ENCODE results near the gene PTAFR.

PTAFR gene

DNA sequence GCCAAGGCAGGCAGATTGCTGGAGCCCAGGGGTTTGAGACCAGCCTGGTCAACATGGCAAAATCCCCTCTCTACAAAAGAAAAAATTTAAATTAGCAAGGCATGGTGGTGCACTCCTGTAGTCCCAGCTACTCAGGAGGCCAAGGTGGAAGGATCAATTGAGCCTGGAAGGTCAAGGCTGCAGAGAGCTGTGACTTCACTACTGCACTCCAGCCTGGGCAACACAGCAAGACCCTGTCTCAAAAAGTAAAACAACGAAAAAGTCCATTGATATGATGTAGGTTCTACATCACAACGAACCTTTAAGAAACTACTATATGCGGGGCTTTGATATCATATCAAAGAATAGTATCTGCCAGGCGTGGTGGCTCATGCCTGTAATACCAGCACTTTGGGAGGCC lies 20.9 kb downstream of the PTAFR start:
- H3K4me3 ChIP-seq (ENCODE audit: low read depth, low read length): no peak overlapping the region
- H3K36me3 ChIP-seq: no peaks in the 10 kb centered on the region
- H3K27me3 ChIP-seq (ENCODE audit: insufficient read depth, low read depth, severe bottlenecking): no peaks in the 10 kb centered on the region
- DNase-seq: no peak
- TF ChIP-seq, protein P1, sequence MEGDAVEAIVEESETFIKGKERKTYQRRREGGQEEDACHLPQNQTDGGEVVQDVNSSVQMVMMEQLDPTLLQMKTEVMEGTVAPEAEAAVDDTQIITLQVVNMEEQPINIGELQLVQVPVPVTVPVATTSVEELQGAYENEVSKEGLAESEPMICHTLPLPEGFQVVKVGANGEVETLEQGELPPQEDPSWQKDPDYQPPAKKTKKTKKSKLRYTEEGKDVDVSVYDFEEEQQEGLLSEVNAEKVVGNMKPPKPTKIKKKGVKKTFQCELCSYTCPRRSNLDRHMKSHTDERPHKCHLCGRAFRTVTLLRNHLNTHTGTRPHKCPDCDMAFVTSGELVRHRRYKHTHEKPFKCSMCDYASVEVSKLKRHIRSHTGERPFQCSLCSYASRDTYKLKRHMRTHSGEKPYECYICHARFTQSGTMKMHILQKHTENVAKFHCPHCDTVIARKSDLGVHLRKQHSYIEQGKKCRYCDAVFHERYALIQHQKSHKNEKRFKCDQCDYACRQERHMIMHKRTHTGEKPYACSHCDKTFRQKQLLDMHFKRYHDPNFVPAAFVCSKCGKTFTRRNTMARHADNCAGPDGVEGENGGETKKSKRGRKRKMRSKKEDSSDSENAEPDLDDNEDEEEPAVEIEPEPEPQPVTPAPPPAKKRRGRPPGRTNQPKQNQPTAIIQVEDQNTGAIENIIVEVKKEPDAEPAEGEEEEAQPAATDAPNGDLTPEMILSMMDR (IDR thresholded peaks at IDR 0.05; ENCODE audit: low read depth, low read length): no peak
- no peak overlapping the region for H3K27ac ChIP-seq
- no peaks in the 10 kb centered on the region for H3K9me3 ChIP-seq (ENCODE audit: severe bottlenecking)

DNA sequence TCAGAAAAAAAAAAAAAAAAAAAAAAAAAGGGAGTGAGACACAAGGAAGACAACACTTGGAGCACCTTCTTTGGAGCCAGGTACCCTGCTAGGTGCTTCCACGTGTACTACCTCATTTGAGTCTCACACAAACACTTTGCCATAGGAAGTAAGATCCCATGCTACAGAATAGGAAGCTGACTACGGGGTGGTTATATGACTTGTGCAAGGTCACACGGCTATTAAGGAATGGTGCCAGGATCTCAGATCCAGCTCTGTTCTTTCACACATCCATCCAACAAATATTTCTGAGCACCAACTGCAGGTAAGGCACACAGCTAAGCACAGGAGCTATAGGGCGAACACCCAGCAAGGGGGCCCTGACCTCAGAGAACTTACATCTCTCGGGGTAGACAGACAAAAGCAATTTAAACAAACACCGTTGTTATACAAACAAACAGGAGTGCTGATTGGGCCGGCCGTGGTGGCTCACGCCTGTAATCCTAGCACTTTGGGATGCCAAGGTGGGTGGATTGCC lies 22.4 kb downstream of the PTAFR start:
- Histone ChIP-seq H3K4me3 (ENCODE audit: low read depth, low read length) (no peak overlapping the region), H3K9me3 (ENCODE audit: severe bottlenecking) (no peaks in the 10 kb centered on the region), H3K27me3 (ENCODE audit: insufficient read depth, low read depth, severe bottlenecking) (no peaks in the 10 kb centered on the region), H3K27ac (no peak overlapping the region), H3K36me3 (no peaks in the 10 kb centered on the region)
- TF ChIP-seq, protein P1 (IDR thresholded peaks at IDR 0.05; ENCODE audit: low read depth, low read length): no peak
- DNase-seq: no peak

DNA sequence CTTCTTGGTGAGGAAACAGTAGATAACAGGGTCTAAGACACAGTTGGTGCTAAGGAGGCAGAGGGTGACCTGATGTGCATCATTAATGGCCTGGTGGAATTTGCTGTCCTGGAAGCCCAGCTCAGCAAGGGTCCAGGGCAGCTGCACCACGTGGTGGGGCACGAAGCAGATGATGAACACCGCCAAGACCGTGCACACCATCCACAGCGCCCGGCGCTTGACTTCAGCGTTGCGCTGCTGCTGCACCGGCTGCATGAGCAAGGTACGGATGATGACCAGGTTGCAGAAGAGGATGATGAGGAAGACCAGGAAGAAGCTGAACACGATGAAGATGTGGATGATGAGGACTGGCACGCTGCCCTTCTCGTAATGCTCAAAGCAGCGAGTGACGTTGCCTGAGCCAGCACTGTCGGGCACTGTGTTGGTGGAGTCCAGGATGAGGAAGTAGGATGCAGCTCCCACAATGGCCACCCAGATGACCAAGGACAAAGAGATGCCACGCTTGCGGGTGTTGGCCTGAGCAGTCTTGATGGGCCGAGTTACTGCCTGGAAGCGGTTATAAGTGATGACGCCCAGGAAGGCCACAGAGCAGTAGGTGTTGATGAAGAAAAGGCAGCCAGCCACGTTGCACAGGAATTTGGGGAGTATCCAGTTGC lies 26.2 kb downstream of the PTAFR start:
- Histone ChIP-seq H3K36me3 (no peaks in the 10 kb centered on the region), H3K27ac (no peak overlapping the region)

DNA sequence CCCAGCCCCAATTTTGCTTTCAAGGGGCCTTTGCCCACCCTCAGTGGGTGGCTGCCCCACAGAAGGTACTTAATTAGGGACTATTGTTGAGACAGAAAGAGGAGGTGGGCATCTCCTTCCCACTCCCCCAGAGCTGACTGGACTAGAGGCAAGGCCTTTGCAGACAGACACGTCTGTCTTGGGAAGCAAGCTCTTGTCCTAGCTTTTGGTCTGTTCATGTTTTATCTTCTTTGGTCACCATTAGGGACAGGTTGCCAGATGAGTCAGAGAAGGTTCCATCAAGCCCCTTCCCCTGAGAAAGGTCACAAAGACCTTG lies 27.7 kb downstream of the PTAFR start:
- H3K9me3 ChIP-seq (ENCODE audit: severe bottlenecking): no peaks in the 10 kb centered on the region
- no peaks in the 10 kb centered on the region for H3K27me3 ChIP-seq (ENCODE audit: insufficient read depth, low read depth, severe bottlenecking)
- no peak overlapping the region for H3K27ac ChIP-seq

More for the DNA sequence above, 26.2 kb downstream of the PTAFR start:
- Histone ChIP-seq H3K27me3 (ENCODE audit: insufficient read depth, low read depth, severe bottlenecking) (no peaks in the 10 kb centered on the region), H3K4me3 (ENCODE audit: low read depth, low read length) (no peak overlapping the region), H3K9me3 (ENCODE audit: severe bottlenecking) (no peaks in the 10 kb centered on the region)
- DNase-seq: no peak
- TF ChIP-seq, protein P1 (IDR thresholded peaks at IDR 0.05; ENCODE audit: low read depth, low read length): no peak

DNA sequence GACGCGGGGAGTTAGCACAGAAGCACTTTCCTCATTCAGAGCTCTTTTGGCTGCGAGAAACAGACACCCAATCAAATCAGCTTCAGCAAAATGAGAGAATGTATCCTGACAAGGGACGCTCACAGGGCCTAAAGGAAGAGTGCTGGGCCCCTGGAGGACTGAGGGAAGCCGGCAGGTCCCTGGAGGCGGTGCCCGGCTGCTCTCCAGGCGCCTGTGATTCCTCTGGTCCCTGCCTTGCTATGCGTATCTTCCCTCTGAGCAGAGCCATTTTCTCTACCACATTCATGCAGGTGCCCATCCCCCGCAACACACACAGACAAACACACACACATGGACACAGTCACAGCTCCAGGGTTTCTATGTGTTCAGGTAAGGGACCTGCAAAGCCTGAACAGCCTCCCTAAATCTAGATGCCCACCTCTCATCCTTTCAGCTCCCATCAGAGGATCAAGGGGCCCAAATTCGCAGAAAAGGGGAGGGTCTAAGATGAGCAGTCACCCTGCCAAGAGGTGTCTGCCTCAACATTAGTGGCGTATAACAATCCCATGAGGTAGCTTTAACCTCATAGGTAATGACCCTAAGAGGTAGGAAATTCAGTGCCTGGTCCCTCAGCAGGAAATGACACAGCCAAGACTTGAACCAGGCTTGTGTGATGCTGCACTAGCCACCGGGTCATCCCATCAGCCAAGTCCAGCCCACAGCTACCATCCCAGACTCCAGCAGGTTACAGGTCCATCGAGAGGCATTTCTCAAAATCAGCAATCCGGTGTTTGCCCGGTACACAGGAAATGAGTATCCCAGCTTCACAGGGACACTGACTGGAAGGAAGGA lies 29.0 kb downstream of the PTAFR start:
- Histone ChIP-seq H3K27me3 (ENCODE audit: insufficient read depth, low read depth, severe bottlenecking) (no peaks in the 10 kb centered on the region), H3K36me3 (no peaks in the 10 kb centered on the region), H3K27ac (no peak overlapping the region), H3K4me3 (ENCODE audit: low read depth, low read length) (no peak overlapping the region), H3K9me3 (ENCODE audit: severe bottlenecking) (no peaks in the 10 kb centered on the region)
- no peak for DNase-seq
- TF ChIP-seq, protein P1 (IDR thresholded peaks at IDR 0.05; ENCODE audit: low read depth, low read length): no peak

More for the DNA sequence above, 27.7 kb downstream of the PTAFR start:
- Histone ChIP-seq H3K36me3 (no peaks in the 10 kb centered on the region), H3K4me3 (ENCODE audit: low read depth, low read length) (no peak overlapping the region)
- TF ChIP-seq, protein P1 (IDR thresholded peaks at IDR 0.05; ENCODE audit: low read depth, low read length): no peak
- DNase-seq: no peak
